ENCODE results near the gene DBNDD1.
A peak's percentile ranks its signal among the peaks of the same experiment; 100 is the strongest.

- TF ChIP-seq CTCF (IDR thresholded peaks at IDR 0.05), result peak in 4 of 7 experiments; percentile 46 to 60 (median 54)
- TF ChIP-seq POLR2A (IDR thresholded peaks at IDR 0.05), result peak; percentile 26 to 58 (median 42)
Observed at GRCh38 chr16:90019543-90020259, 445 bp upstream of the DBNDD1 start.

Measured in body of pancreas (tissue), 4 donors.